WTC11 (cell line): ENCODE measurements around the gene STAT3.

ENCODE experiments used
- ATF2 ChIP-seq: sonication (generic); formaldehyde crosslinking; IDR thresholded peaks from 2 replicates; pipeline ENCODE4 v1.8.1; 2022; ENCODE audit warnings: low read depth, missing genetic modification reagents, borderline replicate concordance
- E2F5 ChIP-seq: sonication (generic); formaldehyde crosslinking; IDR thresholded peaks from 2 replicates; pipeline ENCODE4 v1.8.1; 2022; ENCODE audit warnings: mild to moderate bottlenecking, moderate library complexity, missing genetic modification reagents
- FOXP4 ChIP-seq: sonication (generic); formaldehyde crosslinking; IDR thresholded peaks from 2 replicates; pipeline ENCODE4 v1.8.0; 2022; ENCODE audit warnings: mild to moderate bottlenecking, missing genetic modification reagents
- JUN ChIP-seq: sonication (generic); formaldehyde crosslinking; IDR thresholded peaks from 2 replicates; pipeline ENCODE4 v1.8.0; 2023; ENCODE audit warnings: mild to moderate bottlenecking, missing genetic modification reagents
- NFE2L1 ChIP-seq: sonication (generic); formaldehyde crosslinking; IDR thresholded peaks from 2 replicates; pipeline ENCODE4 v1.8.1; 2023; ENCODE audit warnings: missing genetic modification reagents
- OVOL2 ChIP-seq: fragments of 250-450 bp; sonication (Bioruptor Pico); IDR thresholded peaks from 2 replicates; pipeline ENCODE4 v1.9.0; 2021; ENCODE audit warnings: mild to moderate bottlenecking, borderline replicate concordance
- PRRX2 ChIP-seq: fragments of 250-450 bp; sonication (Bioruptor Pico); IDR thresholded peaks from 2 replicates; pipeline ENCODE4 v1.8.0; 2021; ENCODE audit warnings: mild to moderate bottlenecking
- USF2 ChIP-seq: sonication (generic); formaldehyde crosslinking; IDR thresholded peaks from 2 replicates; pipeline ENCODE4 v1.8.1; 2023; ENCODE audit warnings: mild to moderate bottlenecking, missing genetic modification reagents, moderate library complexity
- TF ChIP-seq, protein P1 (sequence below): fragments of 200-600 bp; IDR thresholded peaks from 2 replicates; pipeline ENCODE4 v1.8.0; 2022; ENCODE audit warnings: antibody characterized with exemption
- TF ChIP-seq, protein P2 (sequence below): sonication (generic); formaldehyde crosslinking; IDR thresholded peaks from 2 replicates; pipeline ENCODE4 v1.8.1; 2023; ENCODE audit warnings: mild to moderate bottlenecking, missing genetic modification reagents, moderate library complexity

DNA sequence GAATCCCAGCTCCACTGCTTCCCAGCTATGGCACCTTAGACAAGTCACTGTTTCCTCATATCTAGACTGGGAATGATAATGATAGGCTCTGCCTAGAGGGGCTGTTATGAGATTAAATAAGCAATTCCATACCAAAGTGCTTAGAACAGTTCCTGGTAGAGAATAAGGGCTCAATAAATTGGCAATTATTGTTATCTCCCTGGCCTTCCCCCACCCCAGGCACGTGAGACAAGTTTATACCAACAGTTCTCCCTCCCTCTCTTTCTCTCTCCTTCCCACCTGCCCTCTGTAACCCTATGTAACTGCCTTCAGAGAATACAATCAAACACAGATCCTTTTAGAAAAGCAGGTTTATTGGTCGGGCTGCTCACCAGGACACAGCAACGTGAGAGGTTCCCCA lies 13.9 kb upstream of the STAT3 start:
- TF ChIP-seq NFE2L1 (CRISPR knock-in tag) (no peak), E2F5 (no peak), FOXP4 (CRISPR knock-in tag) (no peak), JUN (CRISPR knock-in tag) (no peak), USF2 (CRISPR knock-in tag) (no peak), ATF2 (CRISPR knock-in tag) (no peak), PRRX2 (CRISPR knock-in tag) (no peak), OVOL2 (CRISPR knock-in tag) (no peak)
- TF ChIP-seq, protein P1, sequence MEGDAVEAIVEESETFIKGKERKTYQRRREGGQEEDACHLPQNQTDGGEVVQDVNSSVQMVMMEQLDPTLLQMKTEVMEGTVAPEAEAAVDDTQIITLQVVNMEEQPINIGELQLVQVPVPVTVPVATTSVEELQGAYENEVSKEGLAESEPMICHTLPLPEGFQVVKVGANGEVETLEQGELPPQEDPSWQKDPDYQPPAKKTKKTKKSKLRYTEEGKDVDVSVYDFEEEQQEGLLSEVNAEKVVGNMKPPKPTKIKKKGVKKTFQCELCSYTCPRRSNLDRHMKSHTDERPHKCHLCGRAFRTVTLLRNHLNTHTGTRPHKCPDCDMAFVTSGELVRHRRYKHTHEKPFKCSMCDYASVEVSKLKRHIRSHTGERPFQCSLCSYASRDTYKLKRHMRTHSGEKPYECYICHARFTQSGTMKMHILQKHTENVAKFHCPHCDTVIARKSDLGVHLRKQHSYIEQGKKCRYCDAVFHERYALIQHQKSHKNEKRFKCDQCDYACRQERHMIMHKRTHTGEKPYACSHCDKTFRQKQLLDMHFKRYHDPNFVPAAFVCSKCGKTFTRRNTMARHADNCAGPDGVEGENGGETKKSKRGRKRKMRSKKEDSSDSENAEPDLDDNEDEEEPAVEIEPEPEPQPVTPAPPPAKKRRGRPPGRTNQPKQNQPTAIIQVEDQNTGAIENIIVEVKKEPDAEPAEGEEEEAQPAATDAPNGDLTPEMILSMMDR = no peak
- TF ChIP-seq, protein P2, sequence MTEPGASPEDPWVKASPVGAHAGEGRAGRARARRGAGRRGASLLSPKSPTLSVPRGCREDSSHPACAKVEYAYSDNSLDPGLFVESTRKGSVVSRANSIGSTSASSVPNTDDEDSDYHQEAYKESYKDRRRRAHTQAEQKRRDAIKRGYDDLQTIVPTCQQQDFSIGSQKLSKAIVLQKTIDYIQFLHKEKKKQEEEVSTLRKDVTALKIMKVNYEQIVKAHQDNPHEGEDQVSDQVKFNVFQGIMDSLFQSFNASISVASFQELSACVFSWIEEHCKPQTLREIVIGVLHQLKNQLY (CRISPR knock-in tag) = no peak
